ENCODE data around the gene GNL2.
"Not testable (repeated sequence)": the region's sequence is repeated elsewhere in the genome, so short reads cannot be mapped to it uniquely, and the experiment has no call there.

Gene GNL2

GRCh38 chr1:37549341-37549740 is 46.4 kb downstream of the GNL2 start:
- TF ChIP-seq, protein P1, sequence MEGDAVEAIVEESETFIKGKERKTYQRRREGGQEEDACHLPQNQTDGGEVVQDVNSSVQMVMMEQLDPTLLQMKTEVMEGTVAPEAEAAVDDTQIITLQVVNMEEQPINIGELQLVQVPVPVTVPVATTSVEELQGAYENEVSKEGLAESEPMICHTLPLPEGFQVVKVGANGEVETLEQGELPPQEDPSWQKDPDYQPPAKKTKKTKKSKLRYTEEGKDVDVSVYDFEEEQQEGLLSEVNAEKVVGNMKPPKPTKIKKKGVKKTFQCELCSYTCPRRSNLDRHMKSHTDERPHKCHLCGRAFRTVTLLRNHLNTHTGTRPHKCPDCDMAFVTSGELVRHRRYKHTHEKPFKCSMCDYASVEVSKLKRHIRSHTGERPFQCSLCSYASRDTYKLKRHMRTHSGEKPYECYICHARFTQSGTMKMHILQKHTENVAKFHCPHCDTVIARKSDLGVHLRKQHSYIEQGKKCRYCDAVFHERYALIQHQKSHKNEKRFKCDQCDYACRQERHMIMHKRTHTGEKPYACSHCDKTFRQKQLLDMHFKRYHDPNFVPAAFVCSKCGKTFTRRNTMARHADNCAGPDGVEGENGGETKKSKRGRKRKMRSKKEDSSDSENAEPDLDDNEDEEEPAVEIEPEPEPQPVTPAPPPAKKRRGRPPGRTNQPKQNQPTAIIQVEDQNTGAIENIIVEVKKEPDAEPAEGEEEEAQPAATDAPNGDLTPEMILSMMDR (IDR thresholded peaks at IDR 0.05; ENCODE audit: control insufficient read depth, insufficient read depth, low read depth, low read length, missing control alignments) = no peak
- no peak overlapping the region for H3K4me3 ChIP-seq (ENCODE audit: control insufficient read depth, low read depth, low read length)
- no peak for DNase-seq (ENCODE audit: low read depth)

DNA sequence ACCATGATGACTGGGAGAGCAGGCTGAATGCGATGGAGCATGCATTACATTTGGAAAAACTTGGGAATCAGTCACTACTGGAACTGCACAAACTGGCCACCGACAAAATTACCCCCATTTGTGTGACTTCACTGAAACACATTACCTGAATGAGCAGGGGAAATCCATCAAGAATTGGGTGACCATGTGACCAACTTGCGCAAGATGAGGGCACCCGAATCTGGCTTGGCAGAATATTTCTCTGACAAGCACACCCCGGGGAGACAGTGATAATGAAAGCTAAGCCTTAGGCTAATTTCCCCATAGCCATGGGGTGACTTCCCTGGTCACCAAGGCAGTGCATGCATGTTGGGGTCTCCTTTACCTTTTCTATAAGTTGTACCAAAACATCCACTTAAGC is 50.7 kb downstream of the GNL2 start:
- no peak for DNase-seq (ENCODE audit: low read depth)
- no peak overlapping the region for H3K4me3 ChIP-seq (ENCODE audit: control insufficient read depth, low read depth, low read length)
- TF ChIP-seq, protein P1 (IDR thresholded peaks at IDR 0.05; ENCODE audit: control insufficient read depth, insufficient read depth, low read depth, low read length, missing control alignments) = no peak

- TF ChIP-seq, protein P1 (IDR thresholded peaks at IDR 0.05; ENCODE audit: control insufficient read depth, insufficient read depth, low read depth, low read length, missing control alignments) = no peak
- no peak for DNase-seq (ENCODE audit: low read depth)
- H3K4me3 ChIP-seq (ENCODE audit: control insufficient read depth, low read depth, low read length) = no peak overlapping the region
Measured at GRCh38 chr1:37544530-37544929, 51.2 kb downstream of the GNL2 start.

- H3K4me3 ChIP-seq (ENCODE audit: control insufficient read depth, low read depth, low read length) = no peak overlapping the region
- TF ChIP-seq, protein P1 (IDR thresholded peaks at IDR 0.05; ENCODE audit: control insufficient read depth, insufficient read depth, low read depth, low read length, missing control alignments) = no peak
- no peak for DNase-seq (ENCODE audit: low read depth)
Measured at GRCh38 chr1:37540036-37540785, 55.5 kb downstream of the GNL2 start.

GRCh38 chr1:37539154-37539553 is 56.6 kb downstream of the GNL2 start:
- not testable (repeated sequence) for H3K4me3 ChIP-seq (ENCODE audit: control insufficient read depth, low read depth, low read length); DNase-seq (ENCODE audit: low read depth)

- DNase-seq (ENCODE audit: low read depth) = no peak
- TF ChIP-seq, protein P1 (IDR thresholded peaks at IDR 0.05; ENCODE audit: control insufficient read depth, insufficient read depth, low read depth, low read length, missing control alignments) = no peak
- H3K4me3 ChIP-seq (ENCODE audit: control insufficient read depth, low read depth, low read length) = no peak overlapping the region
Measured at GRCh38 chr1:37537378-37537777, 58.4 kb downstream of the GNL2 start.

DNA sequence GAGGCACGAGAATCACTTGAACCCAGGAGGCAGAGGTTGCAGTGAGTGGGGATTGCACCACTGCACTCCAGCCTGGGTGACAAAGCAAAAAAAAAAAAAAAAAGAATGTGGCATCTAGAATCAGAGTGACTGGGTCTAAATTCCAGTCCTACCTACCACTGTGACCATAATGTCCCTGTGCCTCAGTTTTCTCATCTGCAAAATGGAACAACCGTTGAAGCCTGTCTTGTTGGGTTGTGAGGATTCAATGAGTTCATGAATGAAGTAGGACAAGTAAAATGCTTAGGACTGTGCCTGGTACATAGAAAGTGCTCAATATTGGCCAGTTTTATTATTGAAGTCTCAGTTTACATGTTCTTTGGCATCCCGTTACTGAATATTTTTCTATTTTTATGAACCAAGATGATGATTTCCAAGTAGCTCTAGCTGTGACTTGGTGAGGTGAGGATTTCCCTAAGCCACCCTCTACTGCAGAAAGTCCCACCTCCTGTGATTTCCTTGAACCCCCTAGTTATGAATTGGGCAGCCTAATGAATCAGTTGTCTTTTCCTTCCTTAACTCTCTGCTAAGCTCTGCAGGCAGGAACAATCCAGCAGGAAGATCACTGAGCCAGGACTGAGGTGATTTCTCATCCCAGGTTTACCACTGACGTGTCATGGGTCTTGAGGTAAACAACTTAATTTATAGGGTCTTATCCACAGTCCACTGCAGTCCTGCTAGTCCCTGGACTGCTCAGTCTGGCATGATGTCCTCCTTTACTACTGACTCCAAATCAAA is 62.2 kb downstream of the GNL2 start:
- TF ChIP-seq, protein P1 (IDR thresholded peaks at IDR 0.05; ENCODE audit: control insufficient read depth, insufficient read depth, low read depth, low read length, missing control alignments) = no peak
- H3K4me3 ChIP-seq (ENCODE audit: control insufficient read depth, low read depth, low read length) = no peak overlapping the region

GRCh38 chr1:37532418-37533156 is 63.1 kb downstream of the GNL2 start:
- not testable (repeated sequence) for DNase-seq (ENCODE audit: low read depth); H3K4me3 ChIP-seq (ENCODE audit: control insufficient read depth, low read depth, low read length)

More for the DNA sequence above, 62.2 kb downstream of the GNL2 start:
- DNase-seq (ENCODE audit: low read depth) = no peak

- DNase-seq (ENCODE audit: low read depth); H3K4me3 ChIP-seq (ENCODE audit: control insufficient read depth, low read depth, low read length): not testable (repeated sequence)
Measured at GRCh38 chr1:37529888-37530287, 65.8 kb downstream of the GNL2 start.

All from AG09309 (cell line).